Measurements from ENCODE around the gene ZFP30.
"Not testable (repeated sequence)": the region's sequence is repeated elsewhere in the genome, so short reads cannot be mapped to it uniquely, and the experiment has no call there.

Gene ZFP30

DNA sequence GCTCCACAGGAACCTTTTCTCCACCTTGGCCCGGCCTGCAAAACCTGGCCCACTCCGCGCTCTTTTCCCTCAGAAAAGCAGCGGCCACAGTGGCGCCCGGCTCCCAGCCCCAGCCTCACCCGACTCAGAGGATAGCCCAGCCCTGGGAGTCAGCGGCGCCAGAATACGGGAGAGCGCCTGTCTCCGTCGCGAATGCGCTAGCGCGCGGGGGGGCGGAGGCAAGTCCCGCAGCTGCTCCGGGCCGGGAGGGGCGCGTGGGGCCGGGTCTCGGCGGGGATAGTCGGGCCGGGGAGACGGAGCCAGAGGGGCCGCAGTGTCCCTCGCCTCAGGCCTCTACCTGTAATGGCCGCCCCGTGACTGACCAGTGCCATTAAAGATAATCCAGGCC is at the start of gene ZFP30:
TSS of gene ZFP30 (minus strand) at position 165 of the 388 bp plus-strand sequence. CDS start 7,643 bp downstream, outside the sequence.
- peak; percentile 86 to 93 for DNase-seq

DNA sequence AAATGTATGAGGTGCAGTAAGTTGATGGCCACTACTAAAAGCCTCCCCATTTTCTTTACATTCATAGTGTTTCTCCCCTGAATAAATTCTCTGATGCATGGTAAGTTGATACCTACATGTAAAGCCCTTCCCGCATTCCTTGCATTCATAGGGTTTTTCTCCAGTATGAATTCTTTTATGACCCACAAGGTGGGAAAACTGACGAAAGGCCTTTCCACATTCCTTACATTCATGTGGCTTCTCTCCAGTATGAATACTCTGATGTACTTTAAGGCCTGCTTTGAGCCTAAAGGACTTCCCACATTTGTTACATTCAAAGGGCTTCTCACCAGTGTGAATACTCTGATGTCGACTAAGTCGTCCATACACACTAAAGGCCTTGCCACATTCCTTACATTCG is 43.8 kb upstream of the ZFP30 start:
- DNase-seq, result no peak

DNA sequence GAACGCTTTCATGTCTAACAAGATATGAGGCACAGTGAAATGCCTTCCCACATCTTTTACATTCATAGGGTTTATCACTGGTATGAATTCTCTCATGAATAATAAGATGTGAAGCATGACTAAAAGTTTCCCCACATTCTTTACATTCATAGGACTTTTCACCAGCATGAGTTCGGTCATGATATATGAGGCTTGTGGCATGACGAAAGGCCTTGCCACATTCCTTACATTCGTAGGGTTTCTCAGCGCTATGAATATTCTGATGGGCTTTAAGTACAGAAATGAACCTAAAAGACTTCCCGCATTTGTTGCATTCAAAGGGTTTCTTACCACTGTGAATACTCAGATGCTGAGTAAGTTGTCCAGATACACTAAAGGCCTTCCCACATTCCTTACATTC is 43.0 kb upstream of the ZFP30 start:
- no peak for DNase-seq

DNA sequence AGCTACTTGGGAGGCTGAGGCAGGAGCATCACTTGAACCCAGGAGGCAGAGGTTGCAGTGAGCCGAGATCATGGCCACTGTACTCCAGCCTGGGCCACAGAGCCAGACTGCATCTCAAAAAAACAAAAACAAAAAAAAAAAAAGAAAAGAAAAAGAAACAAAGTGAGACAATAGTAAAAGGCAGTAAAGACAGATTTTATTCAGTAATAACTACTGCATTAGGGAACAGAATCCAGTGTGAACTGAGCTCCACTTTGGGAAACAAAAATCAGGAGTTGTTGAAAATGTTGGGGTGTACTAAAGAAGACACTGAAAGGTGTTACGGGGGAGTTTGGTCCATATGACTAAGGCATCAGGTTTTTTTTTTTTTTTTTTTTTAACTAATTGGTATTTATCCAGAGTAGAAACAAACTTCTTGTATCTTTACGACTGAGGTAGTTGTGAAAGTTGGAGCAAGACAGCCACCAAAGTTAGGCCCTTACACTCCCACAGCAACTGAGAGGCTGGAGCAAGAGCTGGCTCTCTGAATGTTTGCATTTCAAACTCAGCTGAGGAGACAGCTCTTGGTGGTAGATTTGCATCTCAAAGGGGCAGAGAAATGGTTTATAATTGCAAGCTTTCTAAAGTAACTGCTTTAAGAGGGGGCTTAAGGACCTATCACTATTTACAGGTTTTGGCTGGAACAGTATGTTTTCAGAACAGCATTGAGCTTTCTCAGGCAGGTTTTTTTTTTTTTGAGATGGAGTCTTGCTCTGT is 40.1 kb upstream of the ZFP30 start:
- DNase-seq, result no peak

DNA sequence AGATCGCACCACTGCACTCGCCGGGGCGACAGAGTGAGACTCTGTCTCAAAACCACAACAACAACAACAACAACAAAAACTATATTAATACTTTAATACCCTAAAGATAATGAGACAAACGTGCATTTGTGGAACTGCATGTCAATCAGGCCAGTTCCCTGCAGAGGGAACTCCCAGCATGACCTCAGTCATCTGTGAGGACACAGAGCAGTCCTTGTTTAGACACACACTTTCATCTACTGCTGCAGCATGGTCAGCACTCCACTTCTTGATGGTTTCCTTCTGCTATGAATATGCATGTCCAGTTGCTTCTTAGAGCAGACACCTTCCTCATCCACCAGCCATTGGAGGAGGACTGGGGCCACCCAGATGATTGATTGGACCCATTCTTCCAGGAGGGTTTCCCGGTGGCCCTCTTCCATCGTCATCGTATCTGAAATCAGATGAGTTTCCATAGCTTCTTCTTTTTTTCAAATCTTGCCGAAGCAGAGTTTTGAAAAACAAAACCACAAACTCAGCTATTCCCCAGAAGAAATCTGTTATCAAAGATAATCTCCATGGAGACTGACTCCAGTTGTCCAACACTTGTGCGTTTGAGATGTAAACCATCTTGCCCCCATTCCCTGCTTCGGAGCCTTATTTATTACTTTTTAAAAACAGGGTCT is 37.8 kb upstream of the ZFP30 start:
- no peak for DNase-seq

DNA sequence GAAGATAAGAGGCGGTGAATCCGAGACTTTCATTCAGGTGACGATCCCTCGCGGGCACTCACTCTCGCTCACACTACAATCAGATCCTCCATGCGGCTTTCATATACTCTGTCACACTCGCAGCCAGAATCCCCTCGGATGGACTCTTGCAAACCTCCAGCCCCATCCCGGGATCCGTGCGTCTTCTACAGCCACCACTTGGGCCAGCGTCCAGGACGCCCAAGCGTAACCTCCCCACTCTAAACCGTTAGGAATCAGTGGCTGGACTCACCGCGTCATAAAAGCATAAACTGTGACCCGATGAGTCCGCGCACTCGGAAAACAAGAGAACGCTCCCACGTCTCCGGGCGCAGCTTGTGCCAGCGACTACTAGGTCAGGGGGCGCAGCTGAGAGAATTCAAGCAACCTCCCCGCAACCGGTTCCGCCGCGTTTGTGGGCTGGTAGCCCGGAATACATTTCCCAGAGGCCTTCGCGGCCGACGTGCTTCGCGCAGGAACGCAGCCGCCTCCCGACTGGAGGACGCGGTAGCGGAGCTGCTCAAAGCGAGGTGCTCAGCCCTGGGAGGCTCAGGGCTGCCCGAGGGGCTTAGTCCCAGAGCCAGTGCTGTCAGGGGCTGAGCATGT is 36.7 kb upstream of the ZFP30 start:
- DNase-seq, result peak in 1 of 2 experiments; percentile 33

DNA sequence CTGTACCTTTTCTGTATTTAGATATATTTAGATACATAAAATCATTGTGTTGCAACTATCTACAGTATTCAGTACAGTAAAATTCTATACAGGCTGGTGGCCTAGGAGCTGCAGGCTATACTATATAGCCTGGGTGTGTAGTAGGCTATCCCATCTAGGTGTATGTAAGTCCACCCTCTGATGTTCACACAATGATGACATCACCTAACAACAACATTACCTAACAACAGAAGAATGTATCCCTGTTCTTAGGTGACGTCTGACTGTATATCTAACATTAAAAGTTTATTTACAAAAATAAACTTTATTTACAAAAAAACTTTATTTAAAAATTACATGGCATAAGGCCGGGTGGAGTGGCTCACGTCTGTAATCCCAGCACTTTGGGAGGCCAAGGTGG is 28.3 kb upstream of the ZFP30 start:
- DNase-seq, result no peak

DNA sequence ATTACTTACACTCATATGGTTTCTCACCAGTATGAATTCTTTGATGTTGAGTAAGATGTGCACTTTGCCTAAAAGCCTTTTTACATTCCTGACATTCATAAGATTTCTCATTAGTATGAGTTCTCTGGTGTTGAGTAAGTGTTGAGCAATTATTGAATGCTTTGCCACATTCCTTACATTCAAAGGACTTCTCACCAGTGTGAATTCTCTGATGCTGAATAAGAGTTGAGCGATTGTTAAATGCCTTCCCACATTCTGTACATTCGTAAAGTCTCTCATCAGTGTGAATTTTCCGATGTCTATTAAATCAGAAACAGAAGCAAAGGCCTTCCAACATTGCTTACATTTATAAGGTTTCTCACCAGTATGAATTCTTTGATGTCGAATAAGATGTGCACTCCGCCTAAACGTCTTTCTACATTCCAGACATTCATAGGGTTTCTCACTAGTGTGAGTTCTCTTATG is 14.2 kb upstream of the ZFP30 start:
- DNase-seq, result no peak

DNA sequence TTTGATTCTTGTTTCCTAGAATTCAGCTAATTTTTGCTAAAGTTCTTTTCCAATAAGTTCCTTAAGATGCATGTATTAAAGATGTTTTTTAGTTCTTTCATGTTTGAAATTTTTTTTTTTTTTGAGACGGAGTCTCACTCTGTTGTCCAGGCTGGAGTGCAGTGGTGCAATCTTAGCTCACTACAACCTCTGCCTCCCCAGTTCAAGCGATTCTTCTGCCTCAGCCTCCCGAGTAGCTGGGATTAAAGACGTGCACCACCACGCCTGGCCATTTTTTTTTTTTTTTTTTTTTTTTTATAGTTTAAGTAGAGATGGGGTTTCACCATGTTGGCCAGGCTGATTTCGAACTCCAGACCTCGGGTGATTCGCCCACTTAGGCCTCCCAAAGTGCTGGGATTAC is 1.9 kb upstream of the ZFP30 start:
- DNase-seq, result not testable (repeated sequence)

DNA sequence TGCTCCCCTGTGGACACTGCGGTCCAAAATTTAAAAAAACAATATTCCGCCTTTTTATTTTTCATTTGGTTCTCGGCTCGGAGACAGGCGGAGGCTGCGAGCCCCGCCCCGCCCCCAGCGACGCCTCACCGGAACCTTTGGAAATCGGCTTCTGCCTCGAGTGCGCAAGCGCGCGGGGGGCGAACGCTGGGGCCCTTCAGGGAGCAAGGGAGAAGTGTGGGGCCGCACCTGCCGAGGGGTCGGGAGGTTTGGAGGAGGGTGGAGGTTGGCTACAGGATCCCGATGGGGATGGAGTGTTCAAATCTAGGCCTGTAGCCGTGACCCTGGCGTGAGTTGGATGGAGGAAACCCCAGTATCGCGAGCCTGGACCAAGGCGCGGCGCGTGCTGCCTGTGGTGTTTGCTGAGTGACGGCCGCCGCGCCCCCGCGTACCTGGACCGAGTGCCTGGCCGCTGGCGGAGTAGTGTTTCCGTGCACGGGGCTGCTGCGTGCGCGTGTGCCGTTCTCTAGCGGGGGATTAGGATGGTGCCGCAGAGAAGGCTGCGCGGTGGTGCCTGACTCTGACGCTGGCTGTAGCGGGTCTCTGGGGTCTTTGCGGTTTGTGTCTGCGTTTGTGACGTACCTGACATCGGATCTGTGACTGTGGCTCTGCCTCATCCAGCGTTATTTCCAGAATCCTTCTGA is 565 bp upstream of the ZFP30 start:
- peak; percentile 75 to 85 for DNase-seq

DNA sequence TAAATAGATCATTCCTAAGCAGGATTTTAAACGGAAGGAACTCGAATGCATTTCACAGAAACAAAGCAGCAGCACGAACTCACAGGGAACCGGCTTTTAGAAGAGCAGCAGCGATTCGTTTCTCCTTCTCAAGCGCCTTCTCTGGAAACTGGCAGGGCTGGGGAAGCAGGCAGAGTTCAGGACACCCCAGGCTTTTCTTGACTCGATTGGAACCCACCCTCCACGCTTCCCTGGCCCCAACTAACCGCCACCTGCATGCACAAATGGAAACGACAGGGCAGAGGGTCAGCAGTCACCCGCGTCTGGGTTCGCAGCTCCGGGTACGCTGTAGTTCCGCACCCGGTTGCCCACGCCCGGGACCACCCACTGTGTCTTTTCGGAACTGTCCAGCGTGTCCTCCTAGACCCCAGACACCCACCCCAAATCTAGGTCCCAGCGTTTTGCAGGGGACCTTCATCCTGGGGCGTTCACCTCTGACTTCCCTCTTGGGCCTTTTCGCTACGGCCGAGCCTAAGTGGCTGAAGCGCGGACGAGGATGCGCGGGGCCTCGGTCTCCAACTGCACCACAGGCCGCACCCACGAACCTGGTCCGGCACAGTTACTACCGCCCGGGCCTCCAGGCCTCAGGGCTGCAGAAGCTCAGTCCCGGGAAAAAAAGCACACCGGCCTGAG is 500 bp downstream of the ZFP30 start:
- peak in 1 of 2 experiments; percentile 1 for DNase-seq

DNA sequence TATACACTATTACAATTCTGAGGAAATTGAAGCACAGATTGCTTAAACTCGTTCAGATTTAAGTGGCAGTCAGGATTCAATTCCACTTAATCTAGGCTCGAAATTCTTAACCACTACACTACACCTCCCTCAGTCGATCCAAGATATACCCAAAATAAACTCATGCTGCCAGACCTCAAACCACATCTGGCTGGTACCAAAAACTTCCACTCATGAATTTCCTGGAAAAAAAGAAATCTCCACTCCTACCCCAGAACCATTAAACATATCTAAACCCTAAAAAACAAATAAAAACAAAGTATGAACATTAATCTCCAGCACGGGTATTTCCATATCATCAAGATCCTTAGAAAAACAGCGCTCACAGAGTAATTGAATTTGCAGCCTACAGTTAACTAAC is 1.1 kb downstream of the ZFP30 start:
- DNase-seq, result no peak

DNA sequence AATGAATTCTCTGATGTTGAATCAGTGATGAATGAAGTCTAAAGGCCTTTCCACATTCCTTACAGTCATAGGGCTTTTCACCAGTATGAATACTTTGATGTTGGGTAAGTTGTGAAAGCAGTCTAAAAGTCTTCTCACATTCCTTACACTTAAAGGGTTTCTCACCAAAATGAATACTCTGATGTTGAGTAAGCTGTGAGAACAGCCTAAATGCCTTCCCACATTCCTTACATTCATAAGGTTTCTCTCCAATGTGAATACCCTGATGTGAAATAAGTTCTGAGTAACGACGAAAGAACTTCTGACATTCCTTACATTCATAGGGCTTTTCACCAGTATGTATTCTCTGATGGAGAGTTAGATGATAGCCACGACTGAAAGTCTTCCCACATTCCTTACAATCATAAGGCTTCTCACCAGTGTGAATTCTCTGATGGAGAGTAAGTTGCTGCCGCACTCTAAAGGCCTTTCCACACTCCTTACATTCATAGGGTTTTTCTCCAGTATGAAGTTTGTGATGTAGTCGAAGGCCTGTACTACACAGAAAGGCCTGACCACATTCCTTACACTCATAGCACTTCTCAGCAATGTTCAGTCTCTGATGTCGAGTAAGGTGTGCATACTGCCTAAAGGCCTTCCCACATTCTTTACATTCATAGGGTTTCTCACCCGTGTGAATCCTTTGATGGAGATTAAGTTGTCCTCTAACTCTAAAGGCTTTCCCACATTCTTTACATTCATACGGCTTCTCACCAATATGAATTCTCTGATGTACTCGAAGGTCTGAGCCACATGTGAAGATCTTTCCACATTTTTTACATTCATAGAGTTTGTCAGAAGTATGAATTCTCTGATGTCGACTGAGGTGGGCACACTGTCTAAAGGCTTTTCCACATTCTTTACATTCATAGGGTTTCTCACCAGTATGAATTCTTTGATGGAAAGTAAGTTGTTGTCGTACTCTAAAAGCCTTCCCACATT is 19.9 kb downstream of the ZFP30 start:
- DNase-seq, result no peak

DNA sequence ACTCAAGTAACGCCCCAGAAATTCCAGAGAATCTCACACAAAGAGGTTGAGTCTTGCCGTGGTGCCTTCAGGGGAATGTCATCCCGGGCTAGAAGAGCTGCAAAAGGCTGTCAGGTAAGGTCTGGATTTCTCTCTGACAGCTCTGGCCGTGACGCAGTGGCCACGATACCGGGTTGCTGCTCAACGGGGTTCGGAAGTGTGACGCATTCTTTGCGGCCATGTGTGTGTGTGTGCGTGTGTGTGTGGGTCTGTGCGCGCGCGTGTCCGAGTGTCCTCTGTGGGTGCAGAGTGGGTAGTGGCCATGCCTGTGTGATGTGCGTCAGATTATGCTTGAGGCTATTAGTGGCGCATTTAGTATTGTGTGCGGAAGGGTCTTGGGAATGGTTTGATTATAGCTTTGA is 60.3 kb downstream of the ZFP30 start:
- DNase-seq, result no peak

DNA sequence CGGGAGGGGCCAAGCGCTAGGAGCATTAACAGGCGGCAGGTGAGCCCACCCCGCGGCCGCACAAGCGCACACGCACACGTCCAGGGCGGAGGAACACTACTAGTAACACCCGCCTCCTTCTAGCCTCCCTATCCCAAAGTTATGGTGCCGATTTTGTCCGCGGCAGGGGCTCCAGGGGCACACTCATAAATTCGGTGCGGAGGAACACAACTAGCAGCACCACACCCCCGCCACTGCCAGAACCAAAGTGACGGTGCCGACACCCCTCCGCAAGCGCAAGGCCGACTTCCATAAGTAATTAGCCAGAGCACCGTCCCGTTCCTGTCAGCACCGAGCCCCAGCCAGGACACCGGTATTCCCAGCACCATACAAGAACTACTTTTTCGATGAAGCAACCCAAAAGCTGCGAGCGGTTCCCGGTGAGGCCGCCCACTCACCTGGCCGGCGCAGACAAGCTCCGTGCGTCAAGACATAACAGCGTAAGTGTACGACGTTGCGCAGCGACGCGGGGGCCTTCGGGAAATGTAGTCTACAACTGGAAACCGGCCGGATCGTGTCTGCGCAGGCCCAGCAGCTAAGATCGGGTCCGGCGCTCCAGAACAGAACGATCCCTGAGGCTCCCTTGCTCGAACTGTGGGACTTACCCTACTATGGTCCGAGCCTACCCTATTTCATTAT is 60.8 kb downstream of the ZFP30 start, which contains the start of the genes ZNF540 and ZNF571:
TSS of gene ZNF540 (plus strand) at position 573 of the 678 bp plus-strand sequence. CDS start 3,572 bp downstream, outside the sequence.
TSS of gene ZNF571 (minus strand) at position 489 of the 678 bp plus-strand sequence. CDS start 8,116 bp downstream, outside the sequence.
- DNase-seq, result peak; percentile 70 to 91

DNA sequence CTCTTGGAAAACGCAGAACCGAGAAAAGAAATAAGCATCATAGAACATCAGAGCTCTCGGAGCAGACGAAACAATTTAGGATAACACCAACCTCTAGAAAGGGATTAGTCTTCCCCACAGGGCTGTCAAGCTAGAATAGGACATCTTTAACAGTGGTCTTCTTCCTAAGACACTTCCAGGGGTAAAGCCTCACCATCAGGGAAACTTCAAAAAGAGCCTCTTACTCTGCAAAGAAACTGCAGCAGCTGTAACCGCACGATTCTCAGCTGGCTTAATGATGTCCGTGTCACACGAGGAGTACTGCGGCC is 61.3 kb downstream of the ZFP30 start:
- DNase-seq, result no peak

DNA sequence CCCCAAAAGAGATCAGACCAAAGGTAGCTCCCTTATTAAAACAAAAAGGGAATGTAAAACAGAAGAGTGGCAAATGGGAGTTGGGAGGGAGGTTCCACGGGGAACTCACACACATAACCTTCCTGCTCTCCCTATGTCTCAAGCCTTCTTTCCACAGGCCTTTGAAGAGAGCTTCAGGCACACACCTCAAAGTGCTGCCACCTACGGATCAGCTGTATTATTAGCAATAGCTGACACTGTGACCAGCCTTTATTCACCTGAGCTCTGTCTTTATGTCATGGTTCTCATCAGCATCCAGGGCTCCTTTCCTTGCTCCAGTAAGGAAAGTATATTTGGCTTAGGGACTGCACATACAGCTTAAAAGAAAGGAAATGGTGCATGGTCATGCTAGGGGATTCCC is 71.9 kb downstream of the ZFP30 start:
- DNase-seq, result no peak

DNA sequence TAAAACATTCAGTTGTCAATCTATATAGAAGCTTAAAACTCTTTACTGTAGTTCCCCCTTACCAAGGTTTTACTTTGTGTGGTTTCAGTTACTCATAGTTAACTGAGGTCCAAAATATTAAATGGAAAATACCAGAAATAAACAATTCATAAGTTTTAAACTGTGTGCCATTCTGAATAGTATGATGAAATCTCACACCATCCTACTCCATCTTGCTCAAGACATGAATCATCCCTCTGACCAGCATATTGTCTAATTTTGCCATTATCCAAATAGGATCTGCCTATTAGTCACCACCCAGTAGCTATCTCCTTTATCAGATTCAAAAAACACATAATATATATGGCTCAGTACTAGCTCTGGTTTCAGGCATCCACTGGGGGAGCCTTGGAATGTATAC is 83.1 kb downstream of the ZFP30 start:
- DNase-seq, result no peak

DNA sequence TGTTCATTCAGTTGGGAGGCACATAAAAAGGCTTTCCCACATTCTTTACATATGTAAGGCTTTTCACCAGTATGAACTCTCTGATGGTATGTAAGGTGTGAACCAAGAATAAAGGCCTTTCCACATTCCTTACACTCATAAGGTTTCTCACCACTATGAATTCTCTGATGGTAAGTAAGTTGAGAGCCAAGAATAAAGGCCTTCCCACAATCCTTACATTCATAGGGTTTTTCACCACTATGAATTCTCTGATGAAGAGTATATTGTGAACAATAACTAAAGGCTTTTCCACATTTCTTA is 89.9 kb downstream of the ZFP30 start:
- DNase-seq, result no peak

DNA sequence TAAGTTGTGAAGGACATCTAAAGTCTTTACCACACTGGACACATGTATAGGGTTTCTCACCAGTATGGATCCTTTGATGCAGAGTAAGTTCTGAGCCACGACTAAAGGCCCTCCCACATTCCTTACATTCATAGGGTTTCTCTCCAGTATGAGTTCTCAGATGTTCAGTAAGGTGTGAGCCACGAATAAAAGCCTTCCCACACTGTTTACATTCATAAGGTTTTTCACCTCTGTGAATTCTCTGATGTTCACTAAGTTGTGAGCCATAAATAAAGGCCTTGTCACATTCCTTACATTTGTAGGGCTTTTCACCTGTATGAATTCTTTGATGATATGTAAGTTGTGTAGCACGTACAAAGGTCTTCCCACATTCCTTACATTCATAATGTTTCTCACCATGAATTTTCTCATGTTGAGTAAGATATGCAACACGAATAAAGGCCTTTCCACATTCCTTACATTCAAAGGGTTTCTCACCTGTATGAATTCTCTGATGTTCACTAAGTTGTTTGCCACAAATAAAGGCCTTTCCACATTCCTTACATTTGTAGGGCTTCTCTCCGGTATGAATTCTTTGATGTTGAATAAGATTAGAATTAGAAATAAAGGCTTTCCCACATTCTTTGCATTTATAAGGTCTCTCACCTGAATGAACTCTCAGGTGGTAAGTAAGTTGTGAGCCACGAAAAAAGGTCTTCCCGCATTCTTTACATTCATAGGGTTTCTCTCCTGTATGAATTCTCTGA is 90.5 kb downstream of the ZFP30 start:
- no peak for DNase-seq

Data from NCI-H446 (cell line).